ENCODE measurements around the gene ACTL6B.

The ACTL6B gene

DNA sequence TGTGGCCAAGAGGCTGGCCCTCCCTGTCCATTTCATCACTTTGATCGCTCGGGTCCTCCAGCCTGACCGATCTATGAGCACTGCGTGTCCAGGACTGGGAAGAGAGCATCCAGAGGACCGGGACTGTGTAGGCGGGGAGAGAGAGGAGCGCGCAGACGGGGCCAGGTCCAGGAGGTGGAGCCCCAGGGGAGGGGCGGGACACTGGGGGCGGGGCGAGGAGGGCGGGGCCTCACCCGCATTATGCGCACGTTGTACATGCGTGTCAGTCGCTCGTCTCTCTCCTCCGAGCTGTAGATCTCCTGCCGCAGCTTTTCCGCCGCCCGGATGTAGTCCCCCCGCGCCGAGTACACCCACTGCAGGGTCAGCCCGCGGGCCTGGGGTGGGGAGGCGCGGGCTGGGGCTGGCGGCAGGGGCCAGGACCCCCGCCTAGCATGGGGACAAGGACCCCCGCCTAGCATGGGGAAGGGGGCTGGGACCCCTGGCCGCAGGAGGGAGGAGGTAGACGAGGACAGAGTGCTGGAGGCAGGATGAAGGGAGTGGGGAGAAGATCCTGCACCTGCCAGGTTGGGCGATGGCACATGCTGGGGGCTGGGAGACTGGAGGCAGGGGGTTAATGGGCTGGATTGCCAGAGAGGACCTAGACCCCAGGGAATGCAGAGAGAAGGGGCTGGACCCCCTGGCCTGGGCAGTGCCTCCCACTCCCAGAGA, 29.6 kb downstream of the ACTL6B start:
- DNase-seq = peak; percentile 91

GRCh38 chr7:100626055-100626454, 30.2 kb downstream of the ACTL6B start:
- DNase-seq = no peak

DNA sequence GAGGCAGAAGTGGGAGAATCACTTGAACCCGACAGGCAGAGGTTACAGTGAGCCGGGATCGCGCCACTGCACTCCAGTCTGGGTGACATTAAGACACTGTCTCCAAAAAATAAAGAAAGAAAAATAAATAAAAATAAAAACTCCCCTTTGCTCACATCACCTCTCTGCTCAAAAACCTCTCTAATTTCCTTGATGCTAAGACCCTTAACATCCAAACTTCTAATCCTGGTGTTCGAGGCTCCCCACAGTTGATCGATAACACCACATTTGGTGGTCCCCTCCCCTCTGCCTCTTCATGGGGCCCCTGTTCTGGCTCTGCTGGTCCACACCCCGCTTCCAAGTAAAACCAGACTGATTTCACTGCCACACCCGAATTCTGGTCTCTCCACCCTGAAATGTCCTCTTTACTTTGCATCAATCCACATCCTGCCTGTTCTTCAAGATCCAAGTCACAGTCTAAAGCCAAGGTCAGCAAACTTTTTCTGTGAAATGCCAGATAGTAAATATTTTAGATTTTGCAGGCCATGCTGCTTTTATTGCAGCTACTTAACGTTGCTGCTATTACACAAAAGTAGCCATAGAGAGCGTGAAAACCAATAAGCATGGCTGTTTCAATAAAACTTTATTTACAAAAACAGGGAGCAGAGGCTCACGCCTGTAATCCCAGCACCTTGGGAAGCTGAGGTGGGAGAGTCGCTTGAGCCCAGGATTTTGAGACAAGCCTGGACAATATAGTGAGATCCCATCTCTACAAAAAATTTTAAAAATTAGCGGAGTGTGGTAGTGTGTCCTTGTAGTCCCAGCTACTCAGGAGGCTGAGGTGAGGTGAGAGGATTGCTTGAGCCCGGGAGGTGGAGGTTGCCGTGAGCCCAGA, 32.1 kb downstream of the ACTL6B start:
- DNase-seq = no peak

DNA sequence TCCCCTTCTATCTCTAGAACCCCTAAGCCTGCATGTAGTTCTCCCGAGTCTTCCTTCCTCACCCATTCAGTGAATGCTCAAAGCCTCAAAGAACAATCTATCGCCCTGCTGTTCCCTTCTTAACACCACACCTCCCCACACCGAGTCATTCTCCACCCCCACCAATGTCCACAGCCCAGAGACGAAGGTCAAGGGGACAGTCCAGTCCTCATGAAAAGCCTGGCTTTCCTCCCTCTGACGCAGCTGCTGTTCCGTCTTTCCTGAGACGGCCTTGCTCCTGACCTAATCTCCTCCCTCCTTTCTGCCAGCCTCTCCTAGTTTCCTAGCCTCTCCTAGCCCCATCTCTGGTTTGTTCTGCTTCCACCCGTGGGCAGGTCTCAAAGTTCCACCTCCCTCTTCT, 34.7 kb downstream of the ACTL6B start:
- no peak for DNase-seq

GRCh38 chr7:100620804-100621203, 35.4 kb downstream of the ACTL6B start:
- no peak for DNase-seq

DNA sequence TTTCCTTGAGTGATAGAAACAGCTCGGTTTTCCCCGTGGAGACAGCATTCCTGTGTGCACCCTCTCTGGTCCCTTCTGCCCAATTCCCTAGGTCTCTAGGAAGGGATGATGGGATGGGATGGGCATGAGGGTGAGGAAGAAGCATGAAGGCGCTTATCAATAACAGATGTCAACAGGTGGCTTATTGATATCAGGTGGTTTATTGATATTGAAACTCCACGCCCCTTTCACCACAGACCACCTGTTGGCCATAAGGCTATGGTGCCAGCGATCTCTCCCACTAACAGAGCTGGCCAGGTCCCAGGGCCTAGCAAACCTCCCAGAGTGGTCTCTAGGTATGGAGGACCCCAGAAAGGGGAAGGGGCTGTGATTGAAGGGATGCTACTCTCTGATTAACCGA, 36.0 kb downstream of the ACTL6B start:
- DNase-seq = no peak

DNA sequence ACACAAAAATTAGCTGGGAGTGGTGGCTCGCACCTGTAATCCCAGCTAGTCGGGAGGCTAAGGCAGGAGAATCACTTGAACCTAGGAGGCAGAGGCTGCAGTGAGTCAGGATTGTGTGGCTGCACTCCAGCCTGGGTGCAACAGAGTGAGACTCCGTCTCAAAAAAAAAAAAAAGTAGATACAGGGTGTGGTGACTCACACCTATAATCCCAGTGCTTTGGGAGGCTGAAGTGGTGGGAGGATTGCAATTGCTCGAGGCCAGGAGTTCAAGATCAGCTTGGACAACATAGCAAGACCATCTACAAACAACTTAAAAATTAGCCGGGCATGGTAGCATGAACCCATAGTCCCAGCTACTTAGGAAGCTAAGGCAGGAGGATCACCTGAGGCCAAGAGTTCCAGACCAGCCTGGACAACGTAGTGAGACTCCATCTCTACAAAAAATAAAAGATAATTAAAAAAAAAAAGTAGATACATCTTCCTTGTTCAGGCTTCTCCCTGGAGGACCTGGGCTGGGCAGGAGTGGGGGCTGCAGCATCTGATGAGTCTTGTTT, 41.9 kb downstream of the ACTL6B start:
- DNase-seq = no peak

GRCh38 chr7:100613412-100614175, 42.7 kb downstream of the ACTL6B start:
- DNase-seq = no peak

GRCh38 chr7:100612730-100613390, 43.4 kb downstream of the ACTL6B start:
- DNase-seq = peak; percentile 42

DNA sequence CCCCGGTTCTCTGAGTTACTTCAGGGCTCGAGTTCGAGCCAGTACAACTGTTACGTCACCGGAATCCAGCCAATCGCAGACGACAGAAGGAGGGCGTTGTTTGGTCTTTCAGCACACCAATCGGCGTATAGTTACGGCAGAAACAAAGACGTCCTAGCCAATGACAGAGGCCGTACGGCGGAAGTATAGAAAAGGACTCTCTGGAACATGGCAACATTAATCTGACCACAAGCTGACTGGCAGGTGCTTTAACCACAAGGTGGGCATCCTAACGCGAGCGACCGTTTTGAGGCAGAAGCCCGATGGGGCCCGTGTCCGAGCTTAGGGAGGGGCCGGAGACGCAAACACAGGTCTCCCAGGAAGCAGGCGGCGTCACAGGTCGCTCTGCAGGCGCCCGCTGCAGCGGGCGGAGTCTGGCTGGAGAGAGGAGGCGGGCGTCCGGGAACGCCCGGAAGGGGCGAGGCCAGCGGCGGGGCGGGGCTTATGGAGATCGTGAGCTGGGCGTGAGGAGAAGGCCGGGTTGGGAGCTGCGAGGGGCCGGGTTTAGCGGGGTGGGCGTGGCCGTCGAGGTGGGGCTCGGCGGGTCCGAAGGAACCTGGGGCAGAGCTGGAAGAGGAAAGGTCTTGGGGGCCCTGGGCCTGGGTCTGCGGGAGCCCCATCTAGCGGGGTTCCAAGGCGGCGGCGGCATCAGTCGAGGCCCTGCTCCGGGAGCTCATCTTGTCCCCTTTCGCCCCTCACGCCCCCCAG, 44.1 kb downstream of the ACTL6B start, which contains the start of gene MOSPD3:
TSS of gene MOSPD3 (plus strand) at position 558 of the 747 bp plus-strand sequence. CDS start 252 bp downstream, outside the sequence.
- DNase-seq = peak; percentile 99

GRCh38 chr7:100609958-100610357, 46.3 kb downstream of the ACTL6B start:
- DNase-seq = no peak

DNA sequence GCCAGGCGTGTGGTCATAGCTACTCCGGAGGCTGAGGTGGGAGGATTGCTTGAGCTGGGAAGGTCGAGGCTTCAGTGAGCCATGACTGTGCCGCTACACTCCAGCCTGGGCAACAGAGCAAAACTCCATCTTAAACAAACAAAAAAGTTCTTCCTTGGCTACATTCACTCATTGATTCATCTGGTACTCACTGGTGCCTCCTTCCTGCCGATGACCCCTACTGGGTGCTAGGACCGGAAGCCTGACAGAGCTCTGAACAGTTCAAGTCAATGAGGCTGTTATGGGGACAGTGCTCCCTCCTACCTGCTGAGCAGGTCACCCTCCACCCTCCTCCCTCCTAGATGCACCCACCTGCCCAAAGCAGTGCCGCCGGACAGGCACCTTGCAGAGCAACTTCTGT, 49.1 kb downstream of the ACTL6B start:
- no peak for DNase-seq

DNA sequence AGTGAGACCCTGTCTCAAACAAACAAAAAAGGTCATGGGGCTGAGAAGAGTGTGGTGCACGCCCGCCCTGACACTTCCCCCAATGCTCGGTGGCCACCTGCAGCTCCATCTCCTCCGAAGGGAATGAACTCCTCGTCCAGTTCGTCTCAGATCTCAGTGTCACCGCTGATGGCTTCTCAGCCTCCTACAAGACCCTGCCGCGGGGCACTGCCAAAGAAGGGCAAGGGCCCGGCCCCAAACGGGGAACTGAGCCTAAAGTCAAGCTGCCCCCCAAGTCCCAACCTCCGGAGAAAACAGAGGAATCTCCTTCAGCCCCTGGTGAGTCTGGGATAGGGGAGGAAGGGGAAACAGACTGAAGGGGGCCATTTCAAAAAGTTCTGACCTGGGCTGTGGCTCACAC, 49.9 kb downstream of the ACTL6B start:
- no peak for DNase-seq

DNA sequence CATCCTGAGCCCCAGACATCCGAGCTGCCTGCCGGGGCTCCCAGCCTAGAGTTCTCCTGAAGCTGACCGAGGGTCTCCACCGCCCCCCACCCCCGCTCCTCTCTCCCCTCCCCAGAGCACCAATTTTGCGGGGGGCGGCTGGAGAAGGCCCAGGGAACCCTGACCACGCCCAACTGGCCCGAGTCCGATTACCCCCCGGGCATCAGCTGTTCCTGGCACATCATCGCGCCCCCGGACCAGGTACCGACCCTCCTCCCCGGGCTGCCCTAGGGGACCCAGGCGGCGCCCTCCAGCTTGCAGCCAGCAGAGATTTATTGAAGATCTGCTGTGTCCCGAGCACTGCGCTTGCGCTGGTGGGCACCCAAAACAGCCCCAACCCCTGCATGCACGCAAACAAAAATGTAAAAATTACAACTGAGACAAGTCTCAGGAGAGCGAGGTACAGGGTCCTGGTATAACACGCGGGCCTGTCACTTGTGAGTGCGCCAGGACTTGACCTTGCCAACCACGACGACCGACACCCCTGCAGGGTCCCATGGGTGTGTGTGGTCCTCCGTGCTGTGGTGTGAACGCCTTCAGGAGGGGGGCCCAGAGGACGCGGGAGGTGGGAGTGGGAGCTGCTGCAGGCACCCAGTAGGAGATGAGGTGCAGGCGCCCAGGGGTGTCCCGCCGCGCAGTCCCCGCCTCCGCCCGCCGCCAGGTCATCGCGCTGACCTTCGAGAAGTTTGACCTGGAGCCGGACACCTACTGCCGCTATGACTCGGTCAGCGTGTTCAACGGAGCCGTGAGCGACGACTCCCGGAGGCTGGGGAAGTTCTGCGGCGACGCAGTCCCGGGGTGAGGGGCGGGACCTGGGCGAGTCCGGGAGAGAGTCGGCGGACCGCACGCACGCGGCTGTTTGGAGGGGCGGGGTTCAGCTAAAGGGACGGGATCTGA, 51.0 kb downstream of the ACTL6B start:
- peak; percentile 44 for DNase-seq

GRCh38 chr7:100604028-100604975, 51.9 kb downstream of the ACTL6B start:
- peak; percentile 77 for DNase-seq

DNA sequence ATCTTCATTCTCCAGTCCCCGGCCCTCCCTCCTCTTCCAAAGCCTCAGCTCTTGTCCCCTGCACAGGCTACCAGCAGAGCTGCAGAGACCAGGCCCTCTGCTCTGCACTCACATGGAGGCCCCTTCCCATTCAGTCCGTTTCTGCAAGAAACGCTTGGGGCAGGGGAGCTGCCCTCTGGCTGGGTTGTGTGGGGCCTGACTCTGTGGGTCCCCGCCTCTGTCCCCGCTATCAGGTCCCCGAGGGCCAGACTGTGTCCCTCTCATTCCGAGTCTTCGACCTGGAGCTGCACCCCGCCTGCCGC, 52.6 kb downstream of the ACTL6B start:
- no peak for DNase-seq

DNA sequence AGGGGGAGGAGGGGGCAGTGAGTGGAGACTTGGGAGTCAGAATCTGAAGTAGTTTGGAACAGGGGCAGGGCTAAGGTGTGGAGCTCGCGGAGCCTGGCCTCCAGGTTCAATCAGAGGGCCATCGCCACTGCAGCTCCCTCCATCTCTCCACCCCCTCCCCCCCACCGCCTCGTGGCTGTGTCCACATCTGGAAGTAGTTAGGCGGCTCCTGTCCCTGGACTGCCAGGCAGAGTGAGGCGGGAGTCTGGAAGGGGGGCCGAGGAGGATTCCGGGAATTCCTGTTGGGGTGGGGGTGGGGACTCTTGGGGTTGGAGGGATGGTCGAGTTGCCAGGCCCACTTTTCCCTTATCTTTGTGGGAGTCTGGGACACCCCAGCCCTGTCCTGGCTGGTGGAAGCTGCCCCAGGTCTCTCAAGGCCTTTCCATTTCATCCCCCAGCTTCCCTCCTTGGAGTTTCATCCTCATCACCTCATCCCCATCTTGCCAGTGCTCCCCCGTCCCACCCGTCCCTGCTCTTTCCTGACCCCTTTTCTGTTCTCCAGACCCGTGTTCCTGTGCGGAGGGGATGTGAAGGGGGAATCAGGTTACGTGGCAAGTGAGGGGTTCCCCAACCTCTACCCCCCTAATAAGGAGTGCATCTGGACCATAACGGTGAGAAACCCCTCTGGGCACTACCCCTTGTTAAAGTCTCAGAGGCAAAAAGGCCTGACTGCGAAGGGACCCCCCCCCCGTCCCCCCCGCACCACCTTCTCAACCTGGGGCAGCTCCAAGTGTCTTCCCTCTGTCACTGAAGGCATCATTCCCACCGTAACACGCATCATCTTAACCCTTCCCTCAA, 53.1 kb downstream of the ACTL6B start:
- no peak for DNase-seq

DNA sequence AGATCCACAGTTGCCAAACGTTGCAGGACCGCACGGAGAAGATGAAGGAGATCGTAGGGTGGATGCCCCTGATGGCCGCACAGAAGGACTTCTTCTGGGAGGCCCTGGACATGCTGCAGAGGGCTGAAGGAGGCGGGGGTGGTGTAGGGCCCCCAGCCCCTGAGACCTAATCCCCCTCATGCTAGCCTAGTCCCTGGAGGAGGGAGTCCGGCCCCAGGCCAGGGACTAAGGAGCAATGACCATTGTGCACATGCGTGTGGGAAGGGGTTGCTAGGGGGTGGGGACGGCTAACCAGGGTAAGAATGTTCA, 55.6 kb downstream of the ACTL6B start:
- no peak for DNase-seq

All from activated T-cell treated with anti-CD3 and anti-CD28 coated beads, Interleukin-2, amount 50 U/mL, for 1 hour (primary cell).